GM19372 (cell line): ENCODE results near the gene MEP1B.
"Not testable (repeated sequence)": the region's sequence is repeated elsewhere in the genome, so short reads cannot be mapped to it uniquely, and the experiment has no call there.

Experiments
- ATAC-seq: cut with Tn5 transposase; IDR thresholded peaks from one replicate; pipeline ENCODE4 v1.9.1; 2021; ENCODE audit warnings: mild to moderate bottlenecking, low read depth, moderate library complexity; ENCODE audit not compliant: unreplicated experiment

Gene MEP1B

GRCh38 chr18:32208023-32208422, 18.2 kb downstream of the MEP1B start:
- no peak for ATAC-seq

DNA sequence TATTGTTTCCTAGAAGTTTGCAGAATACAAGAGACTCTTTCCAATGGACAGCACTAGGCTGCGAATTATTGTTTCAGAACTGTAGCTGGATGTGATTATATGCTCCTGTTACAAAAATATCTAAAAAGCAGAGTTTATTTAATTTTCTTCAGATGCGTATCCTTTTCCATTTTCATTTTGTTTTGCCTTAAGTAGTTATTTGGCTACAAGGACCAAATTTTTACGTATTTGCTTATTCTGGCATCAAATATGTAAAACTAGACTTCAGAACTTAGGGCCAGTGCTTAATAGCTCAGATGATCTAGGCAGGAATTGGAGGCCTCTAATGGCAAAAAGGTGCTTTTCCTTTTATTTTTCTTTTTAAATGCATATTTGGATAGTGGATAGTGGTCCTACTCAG, 18.7 kb downstream of the MEP1B start:
- no peak for ATAC-seq

GRCh38 chr18:32209685-32210445, 20.0 kb downstream of the MEP1B start:
- no peak for ATAC-seq

DNA sequence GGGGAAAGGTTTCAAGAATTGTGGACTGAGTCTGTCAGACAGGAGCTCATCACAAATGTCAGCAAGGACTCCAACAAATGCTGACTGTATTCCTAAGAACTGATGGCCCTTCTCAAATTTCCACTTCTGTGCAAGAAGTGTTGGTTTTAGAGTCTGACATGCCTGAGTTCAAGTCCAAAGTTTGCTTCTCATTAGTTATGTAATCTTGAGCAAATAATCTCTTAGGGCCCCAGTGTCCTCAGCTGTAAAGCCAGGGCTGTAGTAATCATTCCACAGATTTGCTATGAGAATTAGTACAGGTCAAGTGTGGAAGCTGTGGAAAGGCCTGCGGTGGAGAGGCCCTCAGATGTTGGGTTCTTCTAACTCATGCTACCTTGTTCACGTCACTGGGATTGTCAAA, 23.9 kb downstream of the MEP1B start:
- no peak for ATAC-seq

GRCh38 chr18:32216390-32216789, 26.6 kb downstream of the MEP1B start:
- no peak for ATAC-seq

- no peak for ATAC-seq
These were observed 29.7 kb downstream of the MEP1B start for GRCh38 chr18:32219431-32220018.

- ATAC-seq, result not testable (repeated sequence)
These were observed 43.5 kb downstream of the MEP1B start for GRCh38 chr18:32233348-32233747.

DNA sequence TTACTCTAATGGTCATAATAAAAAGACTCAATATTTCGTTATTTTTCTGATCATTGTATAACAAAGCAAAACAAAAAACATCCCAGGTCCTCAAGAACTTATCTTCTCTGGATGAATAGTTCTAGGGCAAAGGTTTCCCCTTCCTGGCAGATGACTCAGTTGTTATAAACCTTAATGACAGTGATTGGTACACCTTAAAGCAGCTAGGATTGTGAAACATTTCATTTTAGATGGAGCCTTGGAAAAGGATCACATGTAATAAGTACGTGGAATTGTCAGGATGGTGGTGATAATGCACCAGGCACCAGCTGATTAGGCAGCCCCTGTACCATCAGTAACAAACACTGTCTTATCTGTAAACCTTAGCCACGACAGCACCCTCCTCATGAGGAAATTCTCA, 47.2 kb downstream of the MEP1B start:
- no peak for ATAC-seq

DNA sequence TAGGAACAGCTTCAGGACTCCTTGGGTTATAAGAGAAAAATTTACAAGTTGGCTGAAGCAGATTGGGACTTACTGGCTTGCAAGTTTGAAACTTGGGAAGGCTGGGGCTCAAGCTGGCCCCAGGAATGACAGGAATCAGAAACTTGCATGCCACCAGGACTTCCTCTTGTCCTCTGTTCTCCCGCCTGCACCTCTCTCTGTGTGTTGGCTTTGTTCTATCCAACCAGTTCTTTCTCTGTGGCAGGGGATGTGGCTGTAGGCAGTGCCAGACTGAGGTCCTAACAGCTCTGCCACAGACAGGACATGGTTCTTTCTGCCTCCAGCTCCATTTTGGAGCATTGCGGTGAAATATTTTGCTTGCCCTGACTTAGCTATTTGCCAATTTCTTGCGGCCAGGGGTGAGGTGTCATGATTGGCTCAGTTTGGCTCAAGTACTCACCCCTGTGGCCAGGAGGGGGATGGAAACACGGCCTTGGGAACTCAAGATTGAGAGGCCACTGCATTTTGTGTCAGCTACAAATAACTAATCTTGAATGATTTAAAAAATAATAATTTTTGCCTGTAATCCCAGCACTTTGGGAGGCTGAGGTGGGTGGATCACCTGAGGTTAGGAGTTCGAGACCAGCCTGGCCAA, 48.9 kb downstream of the MEP1B start:
- ATAC-seq, result no peak

- ATAC-seq, result no peak
These were observed 52.6 kb downstream of the MEP1B start for GRCh38 chr18:32242395-32242794.

- no peak for ATAC-seq
These were observed 53.5 kb downstream of the MEP1B start for GRCh38 chr18:32243358-32243757.

DNA sequence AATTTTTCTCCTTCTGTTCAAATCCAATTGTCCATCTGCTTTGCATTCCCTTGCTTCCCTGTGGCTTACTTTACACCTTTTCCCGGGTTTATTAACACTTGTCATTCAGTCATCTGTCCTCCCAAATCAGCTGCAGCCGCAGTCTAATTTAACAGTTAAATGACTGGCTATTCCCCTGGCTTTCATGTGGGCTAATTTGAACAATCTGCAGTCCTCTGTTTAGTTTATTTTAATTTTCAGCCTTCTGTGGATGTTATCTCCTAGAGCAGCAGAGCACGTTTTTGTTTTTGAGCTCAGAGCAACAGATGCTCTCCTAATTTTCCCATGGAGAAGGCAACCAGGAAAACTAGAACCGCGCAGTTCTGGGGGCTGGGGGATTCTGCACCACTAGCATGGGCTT, 55.0 kb downstream of the MEP1B start:
- no peak for ATAC-seq

DNA sequence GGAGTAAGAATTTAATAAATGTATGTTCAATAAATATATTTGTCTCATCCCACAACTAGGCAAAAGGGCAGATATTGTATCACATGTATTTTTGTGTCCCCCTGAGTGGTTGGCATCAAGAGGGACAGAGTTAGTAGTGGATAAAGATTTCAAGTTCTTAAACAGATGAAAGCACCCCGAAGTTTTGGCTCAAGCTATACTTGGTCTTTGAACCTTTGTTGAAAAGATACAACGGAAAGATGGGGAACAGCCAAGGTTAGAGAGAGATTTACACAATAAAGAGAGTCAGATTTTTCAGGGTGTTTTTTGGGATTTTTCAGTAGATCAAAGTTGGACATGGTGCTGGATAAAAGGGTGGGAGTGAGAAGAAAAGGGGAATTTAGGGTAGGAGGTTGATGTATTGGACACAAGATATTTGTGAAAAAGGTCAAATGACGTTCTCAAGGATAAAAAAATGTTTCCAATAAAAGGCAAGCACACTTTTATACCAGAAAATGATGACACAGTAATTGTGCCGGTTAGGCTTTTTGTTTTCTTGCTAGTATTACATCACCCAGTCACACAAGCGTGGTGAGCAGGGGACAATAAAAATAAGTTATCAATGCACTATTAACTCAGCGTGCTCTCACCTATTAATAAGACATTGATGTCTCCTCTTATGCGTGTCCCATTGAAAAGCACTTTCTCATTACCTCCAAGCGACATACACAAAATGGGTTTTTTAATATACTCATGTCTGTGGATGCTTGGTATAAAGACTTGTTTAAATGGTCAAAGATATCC, 59.5 kb downstream of the MEP1B start:
- no peak for ATAC-seq

DNA sequence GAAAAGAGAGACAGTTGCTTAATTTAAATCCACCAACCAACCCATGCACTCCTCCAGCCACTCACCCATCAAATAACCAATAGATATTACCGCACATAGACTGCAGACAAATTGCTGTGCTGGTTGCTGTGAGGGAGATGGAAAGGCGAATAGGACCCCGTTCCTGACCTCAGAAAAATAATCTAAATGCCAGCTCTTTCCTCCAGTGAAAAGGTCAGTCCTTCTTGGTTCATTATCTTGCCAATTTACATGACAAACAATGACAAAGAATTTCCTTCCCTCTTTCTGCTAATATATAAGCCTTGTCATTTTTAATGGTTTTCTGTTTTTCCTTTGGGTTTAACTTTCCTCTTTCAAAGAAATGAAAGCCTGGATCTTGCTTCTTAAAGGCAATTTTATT, 61.6 kb downstream of the MEP1B start:
- no peak for ATAC-seq

- ATAC-seq, result no peak
These were observed 62.5 kb downstream of the MEP1B start for GRCh38 chr18:32252141-32252860.

- ATAC-seq, result no peak
These were observed 65.7 kb downstream of the MEP1B start for GRCh38 chr18:32255570-32255969.

GRCh38 chr18:32257084-32257785, 67.4 kb downstream of the MEP1B start:
- no peak for ATAC-seq

DNA sequence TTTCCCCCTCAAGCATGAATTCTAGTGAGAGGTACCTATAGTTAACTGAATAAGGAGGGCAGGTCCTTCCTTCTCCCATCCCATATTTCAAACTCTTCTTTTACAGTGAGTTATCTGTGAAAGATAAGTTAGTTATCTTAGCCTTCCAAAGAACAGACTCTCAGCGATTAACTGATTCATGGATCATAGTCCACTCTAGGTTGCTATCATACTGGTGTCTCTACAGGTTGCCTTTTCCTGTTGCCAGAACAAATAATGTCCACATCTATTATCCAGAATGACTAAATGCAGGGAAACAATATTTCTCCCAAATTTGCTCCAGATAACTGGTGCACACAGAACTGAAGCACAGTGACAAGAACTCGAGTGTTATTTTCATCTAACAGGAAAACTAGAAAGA, 68.3 kb downstream of the MEP1B start:
- no peak for ATAC-seq

DNA sequence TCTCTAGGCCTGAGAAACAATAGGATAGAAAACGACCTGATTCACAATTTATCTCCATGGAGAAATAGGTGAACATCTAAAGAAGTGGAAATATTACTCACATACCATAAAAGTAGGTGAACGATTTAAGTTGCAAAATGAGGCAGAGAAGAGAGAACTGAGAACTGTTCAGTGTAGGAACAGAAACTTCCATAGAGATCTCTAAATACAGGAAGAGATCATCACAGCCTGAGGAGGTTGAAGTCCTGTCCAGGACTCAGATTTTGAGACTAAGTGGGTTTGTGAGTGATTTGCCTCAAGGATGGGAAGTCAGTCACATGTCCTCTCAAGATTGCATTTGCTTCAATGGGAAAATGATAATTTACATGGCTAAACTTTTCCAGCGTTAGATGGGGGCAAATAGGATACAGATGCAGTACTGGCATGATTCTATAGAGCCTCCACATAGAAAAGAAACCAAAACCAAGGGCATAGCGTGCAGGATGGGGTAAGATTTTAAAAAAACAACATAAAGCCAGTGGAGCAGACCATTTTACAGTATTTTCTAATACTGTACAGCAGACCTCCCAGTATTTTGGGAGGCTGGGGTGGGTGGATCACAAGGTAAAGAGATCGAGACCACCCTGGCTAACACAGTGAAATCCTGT, 68.8 kb downstream of the MEP1B start:
- no peak for ATAC-seq
